ENCODE measurements around the gene POLD2.

Gene POLD2

GRCh38 chr7:44156453-44157010 is 33.2 kb upstream of the POLD2 start:
- no peak for TF ChIP-seq CTCF (IDR thresholded peaks at IDR 0.05; ENCODE audit: extremely low read depth, missing control alignments)
- DNase-seq (ENCODE audit: low spot score) = no peak

GRCh38 chr7:44155191-44156185 is 32.1 kb upstream of the POLD2 start:
- TF ChIP-seq CTCF (IDR thresholded peaks at IDR 0.05; ENCODE audit: extremely low read depth, missing control alignments) = no peak
- no peak for DNase-seq (ENCODE audit: low spot score)

GRCh38 chr7:44154703-44155102 is 31.4 kb upstream of the POLD2 start:
- DNase-seq (ENCODE audit: low spot score) = no peak
- no peak for TF ChIP-seq CTCF (IDR thresholded peaks at IDR 0.05; ENCODE audit: extremely low read depth, missing control alignments)

GRCh38 chr7:44153948-44154335 is 30.6 kb upstream of the POLD2 start:
- TF ChIP-seq CTCF (IDR thresholded peaks at IDR 0.05; ENCODE audit: extremely low read depth, missing control alignments) = no peak
- no peak for DNase-seq (ENCODE audit: low spot score)

GRCh38 chr7:44152971-44153947 is 29.9 kb upstream of the POLD2 start:
- TF ChIP-seq CTCF (IDR thresholded peaks at IDR 0.05; ENCODE audit: extremely low read depth, missing control alignments) = no peak
- DNase-seq (ENCODE audit: low spot score) = no peak

- no peak for TF ChIP-seq CTCF (IDR thresholded peaks at IDR 0.05; ENCODE audit: extremely low read depth, missing control alignments)
Measured at GRCh38 chr7:44151956-44152355, 28.6 kb upstream of the POLD2 start.

More at GRCh38 chr7:44151956-44152355, 28.6 kb upstream of the POLD2 start:
- no peak for DNase-seq (ENCODE audit: low spot score)

All from GM20000 (cell line).